ENCODE results near the gene TBCCD1.
"Not testable (repeated sequence)": the region's sequence is repeated elsewhere in the genome, so short reads cannot be mapped to it uniquely, and the experiment has no call there.

TBCCD1 gene

GRCh38 chr3:186512570-186513302, 54.4 kb downstream of the TBCCD1 start:
- Histone ChIP-seq H3K9me3 (no peaks in the 10 kb centered on the region), H3K36me3 (replicated peaks) (no peaks in the 10 kb centered on the region), H3K27me3 (ENCODE audit: low read depth) (no peaks in the 10 kb centered on the region), H3K4me1 (no peaks in the 10 kb centered on the region), H3K4me3 (no peak overlapping the region)
- no peak for DNase-seq (ENCODE audit: low spot score in 2 of 2)
- in situ Hi-C loops (cut with MboI; ENCODE audit: low sequenced_read_pairs) = no loop called here

- no peaks in the 10 kb centered on the region for H3K9me3 ChIP-seq
- H3K27me3 ChIP-seq (ENCODE audit: low read depth) = no peaks in the 10 kb centered on the region
- no peaks in the 10 kb centered on the region for H3K36me3 ChIP-seq (replicated peaks)
- no peaks in the 10 kb centered on the region for H3K4me1 ChIP-seq
- DNase-seq (ENCODE audit: low spot score in 2 of 2) = no peak
- in situ Hi-C loops (cut with MboI; ENCODE audit: low sequenced_read_pairs) = no loop called here
- no peak overlapping the region for H3K4me3 ChIP-seq
Measured at GRCh38 chr3:186511702-186512101, 55.4 kb downstream of the TBCCD1 start.

GRCh38 chr3:186511245-186511644, 55.9 kb downstream of the TBCCD1 start:
- in situ Hi-C loops (cut with MboI; ENCODE audit: low sequenced_read_pairs) = no loop called here
- H3K9me3 ChIP-seq = no peaks in the 10 kb centered on the region
- no peak overlapping the region for H3K4me3 ChIP-seq
- H3K27me3 ChIP-seq (ENCODE audit: low read depth) = no peaks in the 10 kb centered on the region
- no peaks in the 10 kb centered on the region for H3K4me1 ChIP-seq
- no peak for DNase-seq (ENCODE audit: low spot score in 2 of 2)
- no peaks in the 10 kb centered on the region for H3K36me3 ChIP-seq (replicated peaks)

GRCh38 chr3:186510374-186511079, 56.6 kb downstream of the TBCCD1 start:
- DNase-seq (ENCODE audit: low spot score in 2 of 2) = no peak
- H3K27me3 ChIP-seq (ENCODE audit: low read depth) = no peaks in the 10 kb centered on the region
- H3K9me3 ChIP-seq = no peaks in the 10 kb centered on the region
- H3K4me1 ChIP-seq = no peaks in the 10 kb centered on the region
- H3K36me3 ChIP-seq (replicated peaks) = no peaks in the 10 kb centered on the region
- H3K4me3 ChIP-seq = no peak overlapping the region
- in situ Hi-C loops (cut with MboI; ENCODE audit: low sequenced_read_pairs) = no loop called here

- H3K9me3 ChIP-seq = no peaks in the 10 kb centered on the region
- H3K36me3 ChIP-seq (replicated peaks) = no peaks in the 10 kb centered on the region
- no peaks in the 10 kb centered on the region for H3K27me3 ChIP-seq (ENCODE audit: low read depth)
- H3K4me3 ChIP-seq = no peak overlapping the region
- no peak for DNase-seq (ENCODE audit: low spot score in 2 of 2)
- in situ Hi-C loops (cut with MboI; ENCODE audit: low sequenced_read_pairs) = no loop called here
- no peaks in the 10 kb centered on the region for H3K4me1 ChIP-seq
Measured at GRCh38 chr3:186509423-186509822, 57.7 kb downstream of the TBCCD1 start.

GRCh38 chr3:186506857-186507256, 60.3 kb downstream of the TBCCD1 start:
- in situ Hi-C loops (cut with MboI; ENCODE audit: low sequenced_read_pairs) = no loop called here
- no peak for DNase-seq (ENCODE audit: low spot score in 2 of 2)
- H3K4me3 ChIP-seq = no peak overlapping the region
- H3K27me3 ChIP-seq (ENCODE audit: low read depth) = no peaks in the 10 kb centered on the region
- peaks cover 16% of the 10 kb centered on the region for H3K4me1 ChIP-seq
- no peaks in the 10 kb centered on the region for H3K9me3 ChIP-seq
- H3K36me3 ChIP-seq (replicated peaks) = no peaks in the 10 kb centered on the region

- in situ Hi-C loops (cut with MboI; ENCODE audit: low sequenced_read_pairs) = no loop called here
- H3K36me3 ChIP-seq (replicated peaks) = no peaks in the 10 kb centered on the region
- no peak for DNase-seq (ENCODE audit: low spot score in 2 of 2)
Measured at GRCh38 chr3:186506191-186506739, 60.9 kb downstream of the TBCCD1 start.

GRCh38 chr3:186502966-186503712, 64.0 kb downstream of the TBCCD1 start:
- no peak for DNase-seq (ENCODE audit: low spot score in 2 of 2)
- Histone ChIP-seq H3K27me3 (ENCODE audit: low read depth) (no peaks in the 10 kb centered on the region), H3K4me3 (no peak overlapping the region), H3K4me1 (peaks cover 18% of the 10 kb centered on the region), H3K36me3 (replicated peaks) (no peaks in the 10 kb centered on the region), H3K9me3 (no peaks in the 10 kb centered on the region)
- in situ Hi-C loops (cut with MboI; ENCODE audit: low sequenced_read_pairs) = no loop called here

More at GRCh38 chr3:186506191-186506739, 60.9 kb downstream of the TBCCD1 start:
- Histone ChIP-seq H3K4me1 (peaks cover 18% of the 10 kb centered on the region), H3K9me3 (no peaks in the 10 kb centered on the region), H3K27me3 (ENCODE audit: low read depth) (no peaks in the 10 kb centered on the region), H3K4me3 (no peak overlapping the region)

GRCh38 chr3:186502138-186502948, 64.8 kb downstream of the TBCCD1 start:
- Histone ChIP-seq H3K27me3 (ENCODE audit: low read depth) (no peaks in the 10 kb centered on the region), H3K4me3 (no peak overlapping the region), H3K36me3 (replicated peaks) (no peaks in the 10 kb centered on the region), H3K4me1 (peaks cover 18% of the 10 kb centered on the region), H3K9me3 (no peaks in the 10 kb centered on the region)
- DNase-seq (ENCODE audit: low spot score in 2 of 2) = peak; percentile 83 to 87
- in situ Hi-C loops (cut with MboI; ENCODE audit: low sequenced_read_pairs) = no loop called here

- H3K4me1 ChIP-seq = peaks cover 18% of the 10 kb centered on the region
- H3K9me3 ChIP-seq; in situ Hi-C loops (cut with MboI; ENCODE audit: low sequenced_read_pairs): not testable (repeated sequence)
Measured at GRCh38 chr3:186499949-186500348, 67.2 kb downstream of the TBCCD1 start.

GRCh38 chr3:186498022-186498421, 69.1 kb downstream of the TBCCD1 start:
- peaks cover 10% of the 10 kb centered on the region for H3K4me1 ChIP-seq
- H3K9me3 ChIP-seq; H3K36me3 ChIP-seq (replicated peaks); in situ Hi-C loops (cut with MboI; ENCODE audit: low sequenced_read_pairs); DNase-seq (ENCODE audit: low spot score in 2 of 2); H3K27me3 ChIP-seq (ENCODE audit: low read depth); H3K4me3 ChIP-seq: not testable (repeated sequence)

More at GRCh38 chr3:186499949-186500348, 67.2 kb downstream of the TBCCD1 start:
- H3K36me3 ChIP-seq (replicated peaks); H3K27me3 ChIP-seq (ENCODE audit: low read depth); H3K4me3 ChIP-seq; DNase-seq (ENCODE audit: low spot score in 2 of 2): not testable (repeated sequence)

- in situ Hi-C loops (cut with MboI; ENCODE audit: low sequenced_read_pairs) = no loop called here
- Histone ChIP-seq H3K27me3 (ENCODE audit: low read depth) (no peaks in the 10 kb centered on the region; the same call in 1 of the 2 replicates), H3K4me1 (peaks cover 6% of the 10 kb centered on the region), H3K4me3 (no peak overlapping the region), H3K9me3 (no peaks in the 10 kb centered on the region), H3K36me3 (replicated peaks) (no peaks in the 10 kb centered on the region)
- no peak for DNase-seq (ENCODE audit: low spot score in 2 of 2)
Measured at GRCh38 chr3:186497608-186498007, 69.5 kb downstream of the TBCCD1 start.

- no peak for DNase-seq (ENCODE audit: low spot score in 2 of 2)
- H3K36me3 ChIP-seq (replicated peaks) = no peaks in the 10 kb centered on the region
- no peaks in the 10 kb centered on the region; the same call in 1 of the 2 replicates for H3K27me3 ChIP-seq (ENCODE audit: low read depth)
- in situ Hi-C loops (cut with MboI; ENCODE audit: low sequenced_read_pairs) = no loop called here
- H3K4me1 ChIP-seq = no peaks in the 10 kb centered on the region
- no peak overlapping the region for H3K4me3 ChIP-seq
- H3K9me3 ChIP-seq = no peaks in the 10 kb centered on the region
Measured at GRCh38 chr3:186496635-186497034, 70.5 kb downstream of the TBCCD1 start.
